K562 (cell line): ENCODE measurements around the gene ARHGEF33. TPM values are rescaled to one million over a fixed set of nuclear protein-coding genes. Genes with fewer than 3 reads are reported as not detected.

ENCODE experiments used
- ATAC-seq: fragments of 200-7000 bp; cut with Tn5 transposase; 3 replicates; pipeline ENCODE4 v1.9.1; 2020; ENCODE audit warnings: moderate library complexity
- BruUV-seq: library from RNA; stranded (reverse); fragments of 400-500 nt; replicated peaks from 2 replicates; lab custom pipeline; 2021; lab: Mats Ljungman, UMichigan
- CTCF ChIA-PET: fragments of 300-600 bp; formaldehyde crosslinking; extraction: SDS; loops from one replicate; lab custom pipeline; 2021; ENCODE audit warnings: low intra/inter-chr PET ratio; lab: Yijun Ruan, JAX
- POLR2A ChIA-PET: fragments of 300-600, 350-650 bp; sonication (Branson Sonifier 250); formaldehyde crosslinking; extraction: SDS; loops from one replicate; lab custom pipeline; 2021; ENCODE audit warnings: antibody characterized with exemption, inconsistent platforms; lab: Yijun Ruan, JAX
- DNase-seq, 4 experiments: peaks; one replicate each; pipeline versions ENCODE4 v3.0.0 to v3.0.0-alpha.2; 2011 to 2018; ENCODE audit warnings: low spot score in 3 of 4, mixed read lengths in 3 of 4; ENCODE audit errors: extremely low read depth in 1 of 4
- FAIRE-seq: peaks from 2 replicates; lab custom pipeline; 2011; peaks lifted over from hg19 to GRCh38; lab: Jason Lieb, UNC
- H2AFZ ChIP-seq: 2 replicates; pipeline ENCODE4 v1.6.0; 2011; ENCODE audit warnings: low read depth, low read length, control low read depth, inconsistent platforms
- H3K27ac ChIP-seq: fragments of 200-600 bp; 3 replicates; pipeline ENCODE4 v1.8.0; 2011; ENCODE audit warnings: low read depth, mild to moderate bottlenecking, control low read depth, inconsistent platforms, low read length, moderate library complexity, mixed read lengths; ENCODE audit errors: extremely low read depth
- H3K27me3 ChIP-seq, 2 experiments: fragments of 300-600 bp in 1 of 2; 2 replicates in 1 of 2; 3 replicates in 1 of 2; pipeline versions ENCODE4 v1.6.0 to v1.8.0; 2011; ENCODE audit warnings: inconsistent platforms in 2 of 2, low read length in 2 of 2, mild to moderate bottlenecking in 1 of 2, mixed read lengths in 1 of 2, moderate library complexity in 1 of 2; ENCODE audit not compliant: control insufficient read depth in 2 of 2, insufficient read depth in 2 of 2
- H3K36me3 ChIP-seq: fragments of 300-600 bp; 3 replicates; pipeline ENCODE4 v1.8.0; 2011; ENCODE audit warnings: mild to moderate bottlenecking, low read length, inconsistent platforms; ENCODE audit not compliant: control insufficient read depth, insufficient read depth
- H3K4me1 ChIP-seq, 2 experiments: fragments of 200-600 bp in 1 of 2; replicated peaks in 1 of 2; 2 replicates in 1 of 2; 3 replicates in 1 of 2; pipeline versions ENCODE4 v1.5.1 to v1.8.0; 2011; ENCODE audit warnings: inconsistent platforms in 2 of 2, low read length in 2 of 2, mild to moderate bottlenecking in 1 of 2, mixed read lengths in 1 of 2, moderate library complexity in 1 of 2; ENCODE audit not compliant: control insufficient read depth in 2 of 2, insufficient read depth in 2 of 2
- H3K4me2 ChIP-seq: 2 replicates; pipeline ENCODE4 v1.6.1; 2011; ENCODE audit warnings: low read length, control low read depth, inconsistent platforms, mixed read lengths; ENCODE audit not compliant: insufficient read depth
- H3K4me3 ChIP-seq: fragments of 200-600 bp; sonication (generic), shearing (Covaris generic); 2 replicates; pipeline ENCODE4 v1.5.1; 2016; ENCODE audit warnings: control low read depth, inconsistent platforms
- H3K79me2 ChIP-seq: fragments of 200-600 bp; 3 replicates; pipeline ENCODE4 v1.8.0; 2011; ENCODE audit warnings: low read length, inconsistent platforms; ENCODE audit not compliant: control insufficient read depth, insufficient read depth
- H3K9ac ChIP-seq, 2 experiments: 2 replicates each; pipeline versions ENCODE4 v1.6.0 to v1.6.1; 2011; ENCODE audit warnings: low read depth in 2 of 2, low read length in 2 of 2, control low read depth in 1 of 2, inconsistent platforms in 1 of 2, mild to moderate bottlenecking in 1 of 2, mixed read lengths in 1 of 2; ENCODE audit not compliant: insufficient read depth in 1 of 2
- H3K9me1 ChIP-seq: one replicate; pipeline ENCODE4 v1.6.0; 2011; ENCODE audit warnings: inconsistent platforms, mild to moderate bottlenecking, low read length, moderate library complexity; ENCODE audit not compliant: control insufficient read depth, insufficient read depth
- H3K9me3 ChIP-seq: replicated peaks from 2 replicates; pipeline ENCODE4 v1.5.1; 2011; ENCODE audit warnings: low read depth, low read length, inconsistent platforms; ENCODE audit not compliant: control insufficient read depth, insufficient read depth
- H4K20me1 ChIP-seq: replicated peaks from 2 replicates; pipeline ENCODE4 v1.6.1; 2011; ENCODE audit warnings: low read length, inconsistent platforms, mixed read lengths; ENCODE audit not compliant: control insufficient read depth, insufficient read depth
- CBFA2T3 ChIP-seq: fragments of 450-650 bp; IDR thresholded peaks from 2 replicates; pipeline ENCODE4 v1.6.1; 2017
- CBX1 ChIP-seq: sonication (generic); IDR thresholded peaks from 2 replicates; pipeline ENCODE4 v1.6.1; 2016; ENCODE audit warnings: antibody characterized with exemption, low read depth, mild to moderate bottlenecking
- GATA2 ChIP-seq: sonication (generic); formaldehyde crosslinking; IDR thresholded peaks from 2 replicates; pipeline ENCODE4 v1.4.0; 2020; ENCODE audit warnings: mild to moderate bottlenecking, missing genetic modification reagents
- HNRNPUL1 ChIP-seq: fragments of 200-400 bp; formaldehyde crosslinking; IDR thresholded peaks from 2 replicates; pipeline ENCODE4 v1.6.1; 2017; ENCODE audit warnings: low read length
- KHSRP ChIP-seq: fragments of 450-650 bp; IDR thresholded peaks from 2 replicates; pipeline ENCODE4 v1.6.1; 2017
- PML ChIP-seq: IDR thresholded peaks from 2 replicates; pipeline ENCODE4 v1.6.1; 2012; ENCODE audit warnings: low read length, inconsistent platforms
- TCF7 ChIP-seq: sonication (generic); IDR thresholded peaks from 2 replicates; pipeline ENCODE4 v1.6.1; 2016; ENCODE audit warnings: antibody characterized with exemption, borderline replicate concordance
- XRCC4 ChIP-seq: IDR thresholded peaks from one replicate; pipeline ENCODE4 v1.6.1; 2011; ENCODE audit not compliant: insufficient read depth, insufficient read length; ENCODE audit errors: extremely low read depth
- ZFP36 ChIP-seq: fragments of 150-350 bp; IDR thresholded peaks from 2 replicates; pipeline ENCODE4 v1.6.1; 2018; ENCODE audit warnings: low read length, low read depth; ENCODE audit not compliant: partially characterized antibody
- ZNF12 ChIP-seq: sonication (generic); formaldehyde crosslinking; IDR thresholded peaks from 2 replicates; pipeline ENCODE4 v1.4.0; 2020; ENCODE audit warnings: mild to moderate bottlenecking, missing genetic modification reagents
- ZNF184 ChIP-seq: sonication (generic); formaldehyde crosslinking; IDR thresholded peaks from 2 replicates; pipeline ENCODE4 v1.5.0; 2020; ENCODE audit warnings: missing genetic modification reagents
- ZNF347 ChIP-seq: fragments of 450-650 bp; formaldehyde crosslinking; IDR thresholded peaks from 2 replicates; pipeline ENCODE4 v1.4.0; 2020; ENCODE audit warnings: low read depth, mild to moderate bottlenecking, moderate library complexity
- ZNF699 ChIP-seq: fragments of 250-450 bp; sonication (Bioruptor Pico); IDR thresholded peaks from 2 replicates; pipeline ENCODE4 v1.8.0; 2021; ENCODE audit warnings: mild to moderate bottlenecking, moderate library complexity; ENCODE audit not compliant: insufficient replicate concordance
- WGBS: fragments of 100-300 bp; shearing (Covaris generic); methylation state at CpG from one replicate; pipeline ENCODE4 v1.1.6; 2016; ENCODE audit warnings: low coverage, mixed read lengths; ENCODE audit not compliant: insufficient coverage; ENCODE audit errors: missing lambda C conversion rate; 5-methylcytosine and 5-hydroxymethylcytosine counted together
- in situ Hi-C: fragments of 300-500 bp; cut with MboI; formaldehyde crosslinking; loops from 4 replicates; pipeline ENCODE4 v1.15.0; 2018; ENCODE audit warnings: inconsistent platforms, mixed read lengths
- intact Hi-C: fragments of 100-400 bp; cut with micrococcal nuclease; formaldehyde crosslinking; loops from 2 replicates; pipeline ENCODE4 v1.14.2; 2022
- polyA plus RNA-seq, 8 experiments: library from polyadenylated mRNA; depleted of rRNA in 4 of 8; stranded (reverse) in 5 of 8; unstranded in 3 of 8; fragments of >200 nt; fragmentation: Nextera tagmentation in 2 of 8; fragmentation: Illumina TruSeq in 1 of 8; extraction: Ambion mirVana in 2 of 8; extraction: Trizol in 1 of 8; gene quantifications; 2 replicates each; pipeline versions ENCODE4 v1.2.1 to v1.2.3, GENCODE V29; 2011 to 2014; ENCODE audit warnings: inconsistent platforms in 1 of 8, missing spikeins in 1 of 8
- total RNA-seq, 7 experiments: library from RNA; depleted of rRNA in 6 of 7; stranded (reverse); fragments of >200 nt in 6 of 7; fragmentation: Illumina TruSeq in 2 of 7; extraction: Trizol in 2 of 7; gene quantifications; 2 replicates each; pipeline versions ENCODE4 v1.2.1 to v1.2.3, GENCODE V29; 2011 to 2021; ENCODE audit warnings: low replicate concordance in 1 of 7
- TF ChIP-seq, protein P1 (sequence below), 2 experiments: fragments of 450-650 bp; IDR thresholded peaks; 2 replicates each; pipeline ENCODE4 v1.6.1; 2016
- TF ChIP-seq, protein P2 (sequence below): fragments of 250-450 bp; sonication (Bioruptor Pico); IDR thresholded peaks from 2 replicates; pipeline ENCODE4 v1.5.1; 2021; ENCODE audit warnings: mild to moderate bottlenecking
- TF ChIP-seq, protein P3 (sequence below), 2 experiments: fragments of 450-650 bp in 1 of 2; IDR thresholded peaks; 2 replicates each; pipeline ENCODE4 v1.6.1; 2011 to 2017; ENCODE audit warnings: low read depth in 2 of 2, antibody characterized with exemption in 1 of 2, borderline replicate concordance in 1 of 2, low read length in 1 of 2, mild to moderate bottlenecking in 1 of 2, mixed read lengths in 1 of 2; ENCODE audit not compliant: control insufficient read depth in 1 of 2
- TF ChIP-seq, protein P4 (sequence below): sonication (generic); formaldehyde crosslinking; IDR thresholded peaks from 2 replicates; pipeline ENCODE4 v1.4.0; 2020; ENCODE audit warnings: mild to moderate bottlenecking, missing genetic modification reagents

The ARHGEF33 gene
- total and polyA plus RNA-seq, 9 of the 15 experiments (the other 6 are each of a cell fraction or from before 2014, with no cell fraction given), result 0.01 to 0.08 (median 0.03) TPM; not detected in 5

DNA sequence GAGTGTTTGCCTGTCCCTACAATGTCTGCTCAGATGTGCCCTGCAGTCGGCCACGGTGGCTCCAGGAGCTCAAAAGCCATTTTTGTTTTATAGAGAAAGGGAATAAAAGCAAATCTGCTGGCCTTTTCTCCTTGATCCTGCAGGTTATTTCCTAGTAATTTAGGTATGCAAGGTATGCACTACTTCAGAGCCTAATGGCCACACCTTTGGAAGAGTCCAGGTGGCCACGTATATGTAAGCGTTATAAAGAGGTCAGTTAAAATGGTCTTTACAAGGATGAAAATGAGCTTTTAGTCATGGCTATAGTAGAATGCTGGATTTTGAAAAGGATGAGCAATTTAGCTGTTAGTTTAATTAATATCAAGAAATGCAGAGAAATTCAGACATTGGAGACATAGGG is 81.7 kb downstream of the ARHGEF33 start:
- no peak for DNase-seq
- BruUV-seq, result no TSS peak
- in situ Hi-C loops, result no loop called here
- Histone ChIP-seq H3K9ac (no peak overlapping the region), H3K4me2 (no peak overlapping the region), H3K9me1 (no peaks in the 10 kb centered on the region), H3K79me2 (no peaks in the 10 kb centered on the region), H3K4me1 (no peaks in the 10 kb centered on the region), H2AFZ (no peak overlapping the region), H3K9me3 (no peaks in the 10 kb centered on the region), H3K36me3 (no peaks in the 10 kb centered on the region), H3K4me3 (no peak overlapping the region), H3K27me3 (peaks cover 19 to 25% of the 10 kb centered on the region in 2 experiments; a peak in 4 of 5 replicates), H4K20me1 (no peaks in the 10 kb centered on the region), H3K27ac (no peak overlapping the region)
- intact Hi-C loops, result no loop called here
- FAIRE-seq, result no peak
- ChIA-PET POLR2A (no interaction called here), CTCF (no interaction called here)
- 11% methylated on average over 4 of the region's 4 CpGs for WGBS
- no peak for ATAC-seq
- TF ChIP-seq ZFP36 (no peak), ZNF184 (CRISPR knock-in tag) (no peak), PML (no peak), ZNF12 (CRISPR knock-in tag) (no peak), CBX1 (no peak), ZNF347 (CRISPR knock-in tag) (no peak), ZNF699 (CRISPR knock-in tag) (no peak), GATA2 (no peak), HNRNPUL1 (no peak), XRCC4 (no peak), TCF7 (no peak), CBFA2T3 (no peak), KHSRP (no peak)
- TF ChIP-seq, protein P1, sequence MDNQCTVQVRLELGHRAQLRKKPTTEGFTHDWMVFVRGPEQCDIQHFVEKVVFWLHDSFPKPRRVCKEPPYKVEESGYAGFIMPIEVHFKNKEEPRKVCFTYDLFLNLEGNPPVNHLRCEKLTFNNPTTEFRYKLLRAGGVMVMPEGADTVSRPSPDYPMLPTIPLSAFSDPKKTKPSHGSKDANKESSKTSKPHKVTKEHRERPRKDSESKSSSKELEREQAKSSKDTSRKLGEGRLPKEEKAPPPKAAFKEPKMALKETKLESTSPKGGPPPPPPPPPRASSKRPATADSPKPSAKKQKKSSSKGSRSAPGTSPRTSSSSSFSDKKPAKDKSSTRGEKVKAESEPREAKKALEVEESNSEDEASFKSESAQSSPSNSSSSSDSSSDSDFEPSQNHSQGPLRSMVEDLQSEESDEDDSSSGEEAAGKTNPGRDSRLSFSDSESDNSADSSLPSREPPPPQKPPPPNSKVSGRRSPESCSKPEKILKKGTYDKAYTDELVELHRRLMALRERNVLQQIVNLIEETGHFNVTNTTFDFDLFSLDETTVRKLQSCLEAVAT (IDR thresholded peaks at IDR 0.05), result no peak
- TF ChIP-seq, protein P2, sequence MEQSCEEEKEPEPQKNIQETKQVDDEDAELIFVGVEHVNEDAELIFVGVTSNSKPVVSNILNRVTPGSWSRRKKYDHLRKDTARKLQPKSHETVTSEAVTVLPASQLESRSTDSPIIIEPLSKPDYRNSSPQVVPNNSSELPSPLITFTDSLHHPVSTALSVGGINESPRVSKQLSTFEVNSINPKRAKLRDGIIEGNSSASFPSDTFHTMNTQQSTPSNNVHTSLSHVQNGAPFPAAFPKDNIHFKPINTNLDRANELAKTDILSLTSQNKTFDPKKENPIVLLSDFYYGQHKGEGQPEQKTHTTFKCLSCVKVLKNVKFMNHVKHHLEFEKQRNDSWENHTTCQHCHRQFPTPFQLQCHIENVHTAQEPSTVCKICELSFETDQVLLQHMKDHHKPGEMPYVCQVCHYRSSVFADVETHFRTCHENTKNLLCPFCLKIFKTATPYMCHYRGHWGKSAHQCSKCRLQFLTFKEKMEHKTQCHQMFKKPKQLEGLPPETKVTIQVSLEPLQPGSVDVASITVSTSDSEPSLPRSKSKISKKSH, result no peak
- TF ChIP-seq, protein P3, sequence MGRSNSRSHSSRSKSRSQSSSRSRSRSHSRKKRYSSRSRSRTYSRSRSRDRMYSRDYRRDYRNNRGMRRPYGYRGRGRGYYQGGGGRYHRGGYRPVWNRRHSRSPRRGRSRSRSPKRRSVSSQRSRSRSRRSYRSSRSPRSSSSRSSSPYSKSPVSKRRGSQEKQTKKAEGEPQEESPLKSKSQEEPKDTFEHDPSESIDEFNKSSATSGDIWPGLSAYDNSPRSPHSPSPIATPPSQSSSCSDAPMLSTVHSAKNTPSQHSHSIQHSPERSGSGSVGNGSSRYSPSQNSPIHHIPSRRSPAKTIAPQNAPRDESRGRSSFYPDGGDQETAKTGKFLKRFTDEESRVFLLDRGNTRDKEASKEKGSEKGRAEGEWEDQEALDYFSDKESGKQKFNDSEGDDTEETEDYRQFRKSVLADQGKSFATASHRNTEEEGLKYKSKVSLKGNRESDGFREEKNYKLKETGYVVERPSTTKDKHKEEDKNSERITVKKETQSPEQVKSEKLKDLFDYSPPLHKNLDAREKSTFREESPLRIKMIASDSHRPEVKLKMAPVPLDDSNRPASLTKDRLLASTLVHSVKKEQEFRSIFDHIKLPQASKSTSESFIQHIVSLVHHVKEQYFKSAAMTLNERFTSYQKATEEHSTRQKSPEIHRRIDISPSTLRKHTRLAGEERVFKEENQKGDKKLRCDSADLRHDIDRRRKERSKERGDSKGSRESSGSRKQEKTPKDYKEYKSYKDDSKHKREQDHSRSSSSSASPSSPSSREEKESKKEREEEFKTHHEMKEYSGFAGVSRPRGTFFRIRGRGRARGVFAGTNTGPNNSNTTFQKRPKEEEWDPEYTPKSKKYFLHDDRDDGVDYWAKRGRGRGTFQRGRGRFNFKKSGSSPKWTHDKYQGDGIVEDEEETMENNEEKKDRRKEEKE (IDR thresholded peaks at IDR 0.05; ENCODE audit: borderline replicate concordance in 1 of 2, control insufficient read depth in 1 of 2, low read depth in 2 of 2, low read length in 1 of 2), result no peak
- TF ChIP-seq, protein P4, sequence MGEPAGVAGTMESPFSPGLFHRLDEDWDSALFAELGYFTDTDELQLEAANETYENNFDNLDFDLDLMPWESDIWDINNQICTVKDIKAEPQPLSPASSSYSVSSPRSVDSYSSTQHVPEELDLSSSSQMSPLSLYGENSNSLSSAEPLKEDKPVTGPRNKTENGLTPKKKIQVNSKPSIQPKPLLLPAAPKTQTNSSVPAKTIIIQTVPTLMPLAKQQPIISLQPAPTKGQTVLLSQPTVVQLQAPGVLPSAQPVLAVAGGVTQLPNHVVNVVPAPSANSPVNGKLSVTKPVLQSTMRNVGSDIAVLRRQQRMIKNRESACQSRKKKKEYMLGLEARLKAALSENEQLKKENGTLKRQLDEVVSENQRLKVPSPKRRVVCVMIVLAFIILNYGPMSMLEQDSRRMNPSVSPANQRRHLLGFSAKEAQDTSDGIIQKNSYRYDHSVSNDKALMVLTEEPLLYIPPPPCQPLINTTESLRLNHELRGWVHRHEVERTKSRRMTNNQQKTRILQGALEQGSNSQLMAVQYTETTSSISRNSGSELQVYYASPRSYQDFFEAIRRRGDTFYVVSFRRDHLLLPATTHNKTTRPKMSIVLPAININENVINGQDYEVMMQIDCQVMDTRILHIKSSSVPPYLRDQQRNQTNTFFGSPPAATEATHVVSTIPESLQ, result no peak
